ENCODE data around the gene PDE10A.
"Not testable (repeated sequence)": the region's sequence is repeated elsewhere in the genome, so short reads cannot be mapped to it uniquely, and the experiment has no call there.

PDE10A gene

GRCh38 chr6:165558097-165558496 is 104.9 kb downstream of the PDE10A start:
- H3K27ac ChIP-seq (ENCODE audit: low read depth in 2 of 2, low read length in 2 of 2); H3K36me3 ChIP-seq (ENCODE audit: control insufficient read depth in 2 of 2, insufficient read depth in 2 of 2, low read length in 2 of 2): not testable (repeated sequence)

GRCh38 chr6:165557674-165558073 is 105.4 kb downstream of the PDE10A start:
- no peak overlapping the region for H3K9ac ChIP-seq (ENCODE audit: low read depth in 1 of 2, low read length in 2 of 2)
- H3K4me1 ChIP-seq (ENCODE audit: control insufficient read depth in 2 of 2, insufficient read depth in 2 of 2, low read length in 2 of 2) = no peaks in the 10 kb centered on the region
- no peaks in the 10 kb centered on the region for H3K9me3 ChIP-seq (ENCODE audit: control insufficient read depth in 2 of 2, low read length in 2 of 2)
- H3K4me3 ChIP-seq (ENCODE audit: low read length in 2 of 2) = no peak overlapping the region
- no peak overlapping the region for H3K27ac ChIP-seq (ENCODE audit: low read depth in 2 of 2, low read length in 2 of 2)
- H3K36me3 ChIP-seq (ENCODE audit: control insufficient read depth in 2 of 2, insufficient read depth in 2 of 2, low read length in 2 of 2) = no peaks in the 10 kb centered on the region
- H3K27me3 ChIP-seq (ENCODE audit: control insufficient read depth in 2 of 2, insufficient read depth in 2 of 2, low read length in 2 of 2) = no peaks in the 10 kb centered on the region

More at GRCh38 chr6:165558097-165558496, 104.9 kb downstream of the PDE10A start:
- not testable (repeated sequence) for H3K9me3 ChIP-seq (ENCODE audit: control insufficient read depth in 2 of 2, low read length in 2 of 2); H3K9ac ChIP-seq (ENCODE audit: low read depth in 1 of 2, low read length in 2 of 2); H3K4me1 ChIP-seq (ENCODE audit: control insufficient read depth in 2 of 2, insufficient read depth in 2 of 2, low read length in 2 of 2); H3K4me3 ChIP-seq (ENCODE audit: low read length in 2 of 2); H3K27me3 ChIP-seq (ENCODE audit: control insufficient read depth in 2 of 2, insufficient read depth in 2 of 2, low read length in 2 of 2)

GRCh38 chr6:165556116-165556843 is 106.8 kb downstream of the PDE10A start:
- H3K27me3 ChIP-seq (ENCODE audit: control insufficient read depth in 2 of 2, insufficient read depth in 2 of 2, low read length in 2 of 2) = no peaks in the 10 kb centered on the region
- no peaks in the 10 kb centered on the region for H3K4me1 ChIP-seq (ENCODE audit: control insufficient read depth in 2 of 2, insufficient read depth in 2 of 2, low read length in 2 of 2)
- no peak overlapping the region for H3K27ac ChIP-seq (ENCODE audit: low read depth in 2 of 2, low read length in 2 of 2)
- no peaks in the 10 kb centered on the region for H3K36me3 ChIP-seq (ENCODE audit: control insufficient read depth in 2 of 2, insufficient read depth in 2 of 2, low read length in 2 of 2)
- no peaks in the 10 kb centered on the region for H3K9me3 ChIP-seq (ENCODE audit: control insufficient read depth in 2 of 2, low read length in 2 of 2)
- no peak overlapping the region for H3K4me3 ChIP-seq (ENCODE audit: low read length in 2 of 2)
- no peak overlapping the region for H3K9ac ChIP-seq (ENCODE audit: low read depth in 1 of 2, low read length in 2 of 2)

GRCh38 chr6:165554644-165555043 is 108.4 kb downstream of the PDE10A start:
- not testable (repeated sequence) for H3K4me3 ChIP-seq (ENCODE audit: low read length in 2 of 2); H3K36me3 ChIP-seq (ENCODE audit: control insufficient read depth in 2 of 2, insufficient read depth in 2 of 2, low read length in 2 of 2); H3K4me1 ChIP-seq (ENCODE audit: control insufficient read depth in 2 of 2, insufficient read depth in 2 of 2, low read length in 2 of 2); H3K9ac ChIP-seq (ENCODE audit: low read depth in 1 of 2, low read length in 2 of 2); H3K27ac ChIP-seq (ENCODE audit: low read depth in 2 of 2, low read length in 2 of 2); H3K9me3 ChIP-seq (ENCODE audit: control insufficient read depth in 2 of 2, low read length in 2 of 2); H3K27me3 ChIP-seq (ENCODE audit: control insufficient read depth in 2 of 2, insufficient read depth in 2 of 2, low read length in 2 of 2)

GRCh38 chr6:165552248-165552736 is 110.7 kb downstream of the PDE10A start:
- Histone ChIP-seq H3K9me3 (ENCODE audit: control insufficient read depth in 2 of 2, low read length in 2 of 2) (no peaks in the 10 kb centered on the region), H3K4me1 (ENCODE audit: control insufficient read depth in 2 of 2, insufficient read depth in 2 of 2, low read length in 2 of 2) (no peaks in the 10 kb centered on the region), H3K27ac (ENCODE audit: low read depth in 2 of 2, low read length in 2 of 2) (no peak overlapping the region), H3K9ac (ENCODE audit: low read depth in 1 of 2, low read length in 2 of 2) (no peak overlapping the region), H3K4me3 (ENCODE audit: low read length in 2 of 2) (no peak overlapping the region), H3K27me3 (ENCODE audit: control insufficient read depth in 2 of 2, insufficient read depth in 2 of 2, low read length in 2 of 2) (no peaks in the 10 kb centered on the region), H3K36me3 (ENCODE audit: control insufficient read depth in 2 of 2, insufficient read depth in 2 of 2, low read length in 2 of 2) (no peaks in the 10 kb centered on the region)

- Histone ChIP-seq H3K9ac (ENCODE audit: low read depth in 1 of 2, low read length in 2 of 2) (no peak overlapping the region), H3K36me3 (ENCODE audit: control insufficient read depth in 2 of 2, insufficient read depth in 2 of 2, low read length in 2 of 2) (no peaks in the 10 kb centered on the region), H3K27me3 (ENCODE audit: control insufficient read depth in 2 of 2, insufficient read depth in 2 of 2, low read length in 2 of 2) (no peaks in the 10 kb centered on the region), H3K9me3 (ENCODE audit: control insufficient read depth in 2 of 2, low read length in 2 of 2) (no peaks in the 10 kb centered on the region), H3K27ac (ENCODE audit: low read depth in 2 of 2, low read length in 2 of 2) (no peak overlapping the region), H3K4me1 (ENCODE audit: control insufficient read depth in 2 of 2, insufficient read depth in 2 of 2, low read length in 2 of 2) (no peaks in the 10 kb centered on the region), H3K4me3 (ENCODE audit: low read length in 2 of 2) (no peak overlapping the region)
These were observed 111.2 kb downstream of the PDE10A start for GRCh38 chr6:165551828-165552227.

GRCh38 chr6:165548450-165548849 is 114.6 kb downstream of the PDE10A start:
- no peaks in the 10 kb centered on the region for H3K36me3 ChIP-seq (ENCODE audit: control insufficient read depth in 2 of 2, insufficient read depth in 2 of 2, low read length in 2 of 2)
- no peak overlapping the region for H3K4me3 ChIP-seq (ENCODE audit: low read length in 2 of 2)
- no peaks in the 10 kb centered on the region for H3K4me1 ChIP-seq (ENCODE audit: control insufficient read depth in 2 of 2, insufficient read depth in 2 of 2, low read length in 2 of 2)
- no peaks in the 10 kb centered on the region for H3K27me3 ChIP-seq (ENCODE audit: control insufficient read depth in 2 of 2, insufficient read depth in 2 of 2, low read length in 2 of 2)
- no peak overlapping the region for H3K9ac ChIP-seq (ENCODE audit: low read depth in 1 of 2, low read length in 2 of 2)
- H3K9me3 ChIP-seq (ENCODE audit: control insufficient read depth in 2 of 2, low read length in 2 of 2) = no peaks in the 10 kb centered on the region
- H3K27ac ChIP-seq (ENCODE audit: low read depth in 2 of 2, low read length in 2 of 2) = no peak overlapping the region

- Histone ChIP-seq H3K27ac (ENCODE audit: low read depth in 2 of 2, low read length in 2 of 2) (no peak overlapping the region), H3K36me3 (ENCODE audit: control insufficient read depth in 2 of 2, insufficient read depth in 2 of 2, low read length in 2 of 2) (no peaks in the 10 kb centered on the region), H3K4me3 (ENCODE audit: low read length in 2 of 2) (no peak overlapping the region), H3K4me1 (ENCODE audit: control insufficient read depth in 2 of 2, insufficient read depth in 2 of 2, low read length in 2 of 2) (no peaks in the 10 kb centered on the region), H3K9me3 (ENCODE audit: control insufficient read depth in 2 of 2, low read length in 2 of 2) (no peaks in the 10 kb centered on the region), H3K9ac (ENCODE audit: low read depth in 1 of 2, low read length in 2 of 2) (no peak overlapping the region), H3K27me3 (ENCODE audit: control insufficient read depth in 2 of 2, insufficient read depth in 2 of 2, low read length in 2 of 2) (no peaks in the 10 kb centered on the region)
These were observed 117.2 kb downstream of the PDE10A start for GRCh38 chr6:165545806-165546205.

GRCh38 chr6:165543781-165544180 is 119.3 kb downstream of the PDE10A start:
- Histone ChIP-seq H3K27ac (ENCODE audit: low read depth in 2 of 2, low read length in 2 of 2) (no peak overlapping the region), H3K4me1 (ENCODE audit: control insufficient read depth in 2 of 2, insufficient read depth in 2 of 2, low read length in 2 of 2) (no peaks in the 10 kb centered on the region), H3K4me3 (ENCODE audit: low read length in 2 of 2) (no peak overlapping the region), H3K9me3 (ENCODE audit: control insufficient read depth in 2 of 2, low read length in 2 of 2) (no peaks in the 10 kb centered on the region), H3K9ac (ENCODE audit: low read depth in 1 of 2, low read length in 2 of 2) (no peak overlapping the region), H3K36me3 (ENCODE audit: control insufficient read depth in 2 of 2, insufficient read depth in 2 of 2, low read length in 2 of 2) (no peaks in the 10 kb centered on the region), H3K27me3 (ENCODE audit: control insufficient read depth in 2 of 2, insufficient read depth in 2 of 2, low read length in 2 of 2) (no peaks in the 10 kb centered on the region)

- Histone ChIP-seq H3K36me3 (ENCODE audit: control insufficient read depth in 2 of 2, insufficient read depth in 2 of 2, low read length in 2 of 2) (no peaks in the 10 kb centered on the region), H3K4me1 (ENCODE audit: control insufficient read depth in 2 of 2, insufficient read depth in 2 of 2, low read length in 2 of 2) (no peaks in the 10 kb centered on the region), H3K9ac (ENCODE audit: low read depth in 1 of 2, low read length in 2 of 2) (no peak overlapping the region), H3K9me3 (ENCODE audit: control insufficient read depth in 2 of 2, low read length in 2 of 2) (no peaks in the 10 kb centered on the region), H3K27ac (ENCODE audit: low read depth in 2 of 2, low read length in 2 of 2) (no peak overlapping the region), H3K27me3 (ENCODE audit: control insufficient read depth in 2 of 2, insufficient read depth in 2 of 2, low read length in 2 of 2) (no peaks in the 10 kb centered on the region), H3K4me3 (ENCODE audit: low read length in 2 of 2) (no peak overlapping the region)
These were observed 126.1 kb downstream of the PDE10A start for GRCh38 chr6:165536911-165537310.

Measured in mucosa of rectum (tissue), 2 donors.